Neural progenitor cell (in vitro differentiated cells): ENCODE measurements around the gene IGLL5. TPM values are rescaled to one million over a fixed set of nuclear protein-coding genes. Genes with fewer than 3 reads are reported as not detected.

ENCODE experiments used
- DNase-seq: peaks from one replicate; pipeline ENCODE4 v3.0.0-alpha.2; 2016; ENCODE audit warnings: low spot score
- H2AFZ ChIP-seq: fragments of 200-600 bp; sonication (generic); replicated peaks from 2 replicates; pipeline ENCODE4 v1.6.1; 2016; ENCODE audit warnings: antibody characterized with exemption
- H3F3A ChIP-seq: fragments of 200-600 bp; sonication (generic); 2 replicates; pipeline ENCODE4 v1.6.1; 2016; ENCODE audit warnings: antibody characterized with exemption, low read depth
- H3K27ac ChIP-seq: fragments of 200-600 bp; sonication (generic); 2 replicates; pipeline ENCODE4 v1.5.1; 2016; ENCODE audit warnings: mild to moderate bottlenecking
- H3K27me3 ChIP-seq: fragments of 200-600 bp; sonication (generic); 2 replicates; pipeline ENCODE4 v1.6.1; 2016; ENCODE audit warnings: mild to moderate bottlenecking, moderate library complexity
- H3K36me3 ChIP-seq: fragments of 200-600 bp; sonication (generic); 2 replicates; pipeline ENCODE4 v1.5.1; 2016
- H3K4me1 ChIP-seq: fragments of 200-600 bp; sonication (generic); 2 replicates; pipeline ENCODE4 v1.6.1; 2016; ENCODE audit warnings: mixed run types
- H3K4me2 ChIP-seq: fragments of 200-600 bp; sonication (generic); 2 replicates; pipeline ENCODE4 v1.6.1; 2016
- H3K4me3 ChIP-seq: fragments of 200-600 bp; sonication (generic); 2 replicates; pipeline ENCODE4 v1.5.1; 2016
- H3K79me2 ChIP-seq: fragments of 200-600 bp; sonication (generic); 2 replicates; pipeline ENCODE4 v1.6.1; 2016; ENCODE audit warnings: low read depth
- H3K9ac ChIP-seq: fragments of 200-600 bp; sonication (generic); 2 replicates; pipeline ENCODE4 v1.6.1; 2016
- H3K9me3 ChIP-seq: fragments of 200-600 bp; sonication (generic); 2 replicates; pipeline ENCODE4 v1.5.1; 2016; ENCODE audit warnings: low read depth
- H4K20me1 ChIP-seq: fragments of 200-600 bp; sonication (generic); 2 replicates; pipeline ENCODE4 v1.6.1; 2016; ENCODE audit warnings: low read depth
- H3K27ac Mint-ChIP-seq: 3 replicates; pipeline ENCODE4 v1.8.0; 2021; ENCODE audit warnings: mixed read lengths
- H3K27me3 Mint-ChIP-seq: 2 replicates; pipeline ENCODE4 v1.8.0; 2022; ENCODE audit warnings: low read depth, mild to moderate bottlenecking, inconsistent platforms, moderate library complexity, mixed read lengths; ENCODE audit not compliant: insufficient read depth
- H3K36me3 Mint-ChIP-seq: 3 replicates; pipeline ENCODE4 v1.8.0; 2021; ENCODE audit warnings: mixed read lengths
- H3K4me1 Mint-ChIP-seq: 3 replicates; pipeline ENCODE4 v1.8.0; 2021; ENCODE audit warnings: mixed read lengths
- H3K4me3 Mint-ChIP-seq: 3 replicates; pipeline ENCODE4 v1.8.0; 2021; ENCODE audit warnings: mild to moderate bottlenecking, moderate library complexity, mixed read lengths
- H3K9me3 Mint-ChIP-seq: 3 replicates; pipeline ENCODE4 v1.8.0; 2020; ENCODE audit warnings: mixed read lengths
- EZH2 ChIP-seq: fragments of 200-600 bp; sonication (generic); IDR thresholded peaks from 2 replicates; pipeline ENCODE4 v1.6.1; 2017; ENCODE audit warnings: antibody characterized with exemption, mild to moderate bottlenecking, moderate library complexity
- EZH2phosphoT487 ChIP-seq: fragments of 200-600 bp; sonication (generic); IDR thresholded peaks from 2 replicates; pipeline ENCODE4 v1.6.1; 2017; ENCODE audit warnings: antibody characterized with exemption
- total RNA-seq: library from RNA; depleted of rRNA; stranded (reverse); fragments of >200 nt; gene quantifications from 2 replicates; pipeline ENCODE4 v1.2.3, GENCODE V29; 2015; ENCODE audit warnings: low replicate concordance
- TF ChIP-seq, protein P1 (sequence below): fragments of 200-600 bp; sonication (generic); IDR thresholded peaks from 2 replicates; pipeline ENCODE4 v1.5.1; 2017; ENCODE audit warnings: antibody characterized with exemption, mild to moderate bottlenecking

Gene IGLL5
- total RNA-seq, 1 donor from 2014 or later = not detected

DNA sequence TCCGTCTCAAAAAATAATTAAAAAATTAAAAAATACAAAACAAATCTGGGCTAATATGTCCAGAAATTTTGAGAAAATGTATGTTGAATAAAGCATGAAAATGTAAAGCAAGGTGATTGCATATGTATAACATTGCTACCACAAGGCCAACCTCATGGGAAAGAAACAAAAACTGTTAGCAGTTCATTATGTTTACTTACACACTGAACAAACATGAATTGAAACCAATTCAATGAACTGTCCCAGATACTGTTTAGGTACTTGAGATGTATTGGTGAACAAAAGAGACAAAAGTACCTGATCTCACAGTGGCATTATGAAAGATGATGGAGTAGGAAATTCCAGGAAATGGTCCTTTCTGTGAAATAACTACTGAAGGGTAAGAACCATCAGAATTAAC is 43.8 kb upstream of the IGLL5 start:
- Mint-ChIP-seq H3K27me3 (peaks cover under 1% of the 10 kb centered on the region), H3K36me3 (no peaks in the 10 kb centered on the region), H3K9me3 (no peaks in the 10 kb centered on the region), H3K4me3 (no peak overlapping the region), H3K4me1 (no peaks in the 10 kb centered on the region), H3K27ac (no peak overlapping the region)
- H3K27me3 ChIP-seq = peaks cover 98% of the 10 kb centered on the region
- no peak overlapping the region for H2AFZ ChIP-seq
- no peaks in the 10 kb centered on the region for H3K9me3 ChIP-seq
- H3K36me3 ChIP-seq = no peaks in the 10 kb centered on the region
- H3K79me2 ChIP-seq = no peaks in the 10 kb centered on the region
- no peak overlapping the region for H3K4me3 ChIP-seq
- no peak overlapping the region for H3K9ac ChIP-seq
- H3K4me2 ChIP-seq = no peak overlapping the region
- TF ChIP-seq, protein P1, sequence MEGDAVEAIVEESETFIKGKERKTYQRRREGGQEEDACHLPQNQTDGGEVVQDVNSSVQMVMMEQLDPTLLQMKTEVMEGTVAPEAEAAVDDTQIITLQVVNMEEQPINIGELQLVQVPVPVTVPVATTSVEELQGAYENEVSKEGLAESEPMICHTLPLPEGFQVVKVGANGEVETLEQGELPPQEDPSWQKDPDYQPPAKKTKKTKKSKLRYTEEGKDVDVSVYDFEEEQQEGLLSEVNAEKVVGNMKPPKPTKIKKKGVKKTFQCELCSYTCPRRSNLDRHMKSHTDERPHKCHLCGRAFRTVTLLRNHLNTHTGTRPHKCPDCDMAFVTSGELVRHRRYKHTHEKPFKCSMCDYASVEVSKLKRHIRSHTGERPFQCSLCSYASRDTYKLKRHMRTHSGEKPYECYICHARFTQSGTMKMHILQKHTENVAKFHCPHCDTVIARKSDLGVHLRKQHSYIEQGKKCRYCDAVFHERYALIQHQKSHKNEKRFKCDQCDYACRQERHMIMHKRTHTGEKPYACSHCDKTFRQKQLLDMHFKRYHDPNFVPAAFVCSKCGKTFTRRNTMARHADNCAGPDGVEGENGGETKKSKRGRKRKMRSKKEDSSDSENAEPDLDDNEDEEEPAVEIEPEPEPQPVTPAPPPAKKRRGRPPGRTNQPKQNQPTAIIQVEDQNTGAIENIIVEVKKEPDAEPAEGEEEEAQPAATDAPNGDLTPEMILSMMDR = no peak
- no peak for TF ChIP-seq EZH2phosphoT487
- TF ChIP-seq EZH2 = no peak
- no peak overlapping the region for H3K27ac ChIP-seq
- H3K4me1 ChIP-seq = no peaks in the 10 kb centered on the region
- DNase-seq = no peak
- no peaks in the 10 kb centered on the region for H4K20me1 ChIP-seq
- H3F3A ChIP-seq = no peaks in the 10 kb centered on the region

GRCh38 chr22:22847241-22847640 is 40.4 kb upstream of the IGLL5 start:
- no peaks in the 10 kb centered on the region for H3K36me3 ChIP-seq
- H3K9ac ChIP-seq = no peak overlapping the region
- DNase-seq = no peak
- Mint-ChIP-seq H3K27me3 (peaks cover 3% of the 10 kb centered on the region), H3K4me1 (no peaks in the 10 kb centered on the region), H3K9me3 (no peaks in the 10 kb centered on the region), H3K4me3 (no peak overlapping the region), H3K36me3 (no peaks in the 10 kb centered on the region), H3K27ac (no peak overlapping the region)
- TF ChIP-seq EZH2phosphoT487 (no peak), EZH2 (no peak)
- TF ChIP-seq, protein P1 = no peak
- no peak overlapping the region for H2AFZ ChIP-seq
- no peak overlapping the region for H3K4me3 ChIP-seq
- H4K20me1 ChIP-seq = no peaks in the 10 kb centered on the region
- no peak overlapping the region for H3K27ac ChIP-seq
- no peak overlapping the region for H3K4me2 ChIP-seq
- no peaks in the 10 kb centered on the region for H3K9me3 ChIP-seq
- no peaks in the 10 kb centered on the region for H3F3A ChIP-seq
- H3K4me1 ChIP-seq = no peaks in the 10 kb centered on the region
- H3K79me2 ChIP-seq = no peaks in the 10 kb centered on the region
- peaks cover 97% of the 10 kb centered on the region for H3K27me3 ChIP-seq

- Histone ChIP-seq H4K20me1 (no peaks in the 10 kb centered on the region), H3K79me2 (no peaks in the 10 kb centered on the region), H3K4me3 (no peak overlapping the region), H3K36me3 (no peaks in the 10 kb centered on the region), H3K9ac (no peak overlapping the region), H3K27ac (no peak overlapping the region), H3F3A (no peaks in the 10 kb centered on the region), H3K27me3 (peaks cover 97% of the 10 kb centered on the region), H3K4me2 (no peak overlapping the region), H3K4me1 (no peaks in the 10 kb centered on the region), H2AFZ (no peak overlapping the region), H3K9me3 (no peaks in the 10 kb centered on the region)
- Mint-ChIP-seq H3K4me1 (no peaks in the 10 kb centered on the region), H3K4me3 (no peak overlapping the region), H3K36me3 (no peaks in the 10 kb centered on the region), H3K9me3 (no peaks in the 10 kb centered on the region), H3K27ac (no peak overlapping the region), H3K27me3 (peaks cover 3% of the 10 kb centered on the region)
- DNase-seq = peak; percentile 81
- TF ChIP-seq, protein P1 = peak; percentile 92
- TF ChIP-seq EZH2 = no peak
Observed at GRCh38 chr22:22848364-22848866, 39.2 kb upstream of the IGLL5 start.
